Measurements from ENCODE around the gene PCBP3. TPM values are rescaled to one million over a fixed set of nuclear protein-coding genes. Genes with fewer than 3 reads are reported as not detected.

Gene PCBP3
- total and polyA plus RNA-seq, 2 of the 13 experiments (the other 11 are each of a cell fraction or from before 2014, with no cell fraction given), result not detected

DNA sequence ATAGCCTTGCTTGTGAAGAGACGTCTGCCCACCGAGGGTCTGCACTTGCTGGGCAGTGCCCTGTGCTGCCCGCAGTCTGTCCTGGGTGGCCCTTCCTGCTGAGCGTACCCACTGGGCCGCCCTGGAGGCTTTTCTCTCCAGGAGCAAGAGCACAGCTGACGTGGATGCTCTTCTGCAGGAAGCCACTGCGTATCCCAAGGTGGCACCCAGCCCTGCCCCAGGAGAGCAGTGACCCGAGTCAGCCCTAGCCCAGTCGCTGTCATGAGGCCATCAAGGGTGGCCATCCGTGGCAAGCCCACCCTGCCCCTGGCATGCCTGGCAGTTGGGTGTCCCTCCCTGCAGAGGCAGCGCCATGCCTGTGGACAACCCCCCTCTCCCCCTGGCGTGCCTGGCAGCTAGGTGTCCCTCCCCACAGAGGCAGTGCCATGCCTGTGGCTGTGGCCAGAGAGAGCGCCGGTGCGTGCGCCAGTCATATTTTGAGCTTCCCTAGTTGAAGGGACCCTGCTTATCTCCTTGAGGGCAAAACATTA, 286.8 kb downstream of the PCBP3 start:
- CTCF ChIA-PET (ENCODE audit: low intra/inter-chr PET ratio, low total read pairs), result no interaction called here
- Histone ChIP-seq H3K4me1 (ENCODE audit: insufficient read depth, low read length) (no peaks in the 10 kb centered on the region), H3K9me3 (ENCODE audit: low read length) (no peaks in the 10 kb centered on the region), H3K4me3 (replicated peaks in 1 of 3; ENCODE audit: insufficient read depth in 1 of 3, low read depth in 2 of 3, low read length in 3 of 3) (no peak overlapping the region), H3K27ac (ENCODE audit: extremely low read length, insufficient read depth, low read length) (no peak overlapping the region), H4K20me1 (ENCODE audit: insufficient read depth, low read length) (no peaks in the 10 kb centered on the region), H3K9ac (ENCODE audit: insufficient read depth, low read depth, low read length) (no peak overlapping the region), H2AFZ (ENCODE audit: low read length) (no peak overlapping the region), H3K79me2 (ENCODE audit: insufficient read depth, low read length) (no peaks in the 10 kb centered on the region), H3K4me2 (ENCODE audit: low read depth, low read length) (no peak overlapping the region), H3K36me3 (replicated peaks in 1 of 2; ENCODE audit: control insufficient read depth in 1 of 2, insufficient read depth in 2 of 2, low read length in 2 of 2) (no peaks in the 10 kb centered on the region), H3K27me3 (ENCODE audit: control insufficient read depth in 1 of 2, insufficient read depth in 2 of 2, low read length in 2 of 2) (peaks cover 6 to 48% of the 10 kb centered on the region in 2 experiments)
- BruUV-seq (replicated peaks), result no TSS peak
- ATAC-seq (no peak), DNase-seq (ENCODE audit: low spot score) (no peak), FAIRE-seq (no peak)
- in situ Hi-C loops (cut with HindIII; ENCODE audit: extremely low pct_ligation_motif_present, low pct_unique_long_range_greater_than_20kb), result no loop called here
- POLR2A ChIA-PET, result no interaction called here
- WGBS (ENCODE audit: low lambda C conversion rate), result 81% methylated on average over 5 of the region's 16 CpGs
- TF ChIP-seq, protein P1, sequence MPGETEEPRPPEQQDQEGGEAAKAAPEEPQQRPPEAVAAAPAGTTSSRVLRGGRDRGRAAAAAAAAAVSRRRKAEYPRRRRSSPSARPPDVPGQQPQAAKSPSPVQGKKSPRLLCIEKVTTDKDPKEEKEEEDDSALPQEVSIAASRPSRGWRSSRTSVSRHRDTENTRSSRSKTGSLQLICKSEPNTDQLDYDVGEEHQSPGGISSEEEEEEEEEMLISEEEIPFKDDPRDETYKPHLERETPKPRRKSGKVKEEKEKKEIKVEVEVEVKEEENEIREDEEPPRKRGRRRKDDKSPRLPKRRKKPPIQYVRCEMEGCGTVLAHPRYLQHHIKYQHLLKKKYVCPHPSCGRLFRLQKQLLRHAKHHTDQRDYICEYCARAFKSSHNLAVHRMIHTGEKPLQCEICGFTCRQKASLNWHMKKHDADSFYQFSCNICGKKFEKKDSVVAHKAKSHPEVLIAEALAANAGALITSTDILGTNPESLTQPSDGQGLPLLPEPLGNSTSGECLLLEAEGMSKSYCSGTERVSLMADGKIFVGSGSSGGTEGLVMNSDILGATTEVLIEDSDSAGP (CRISPR knock-in tag; IDR thresholded peaks at IDR 0.05; ENCODE audit: borderline replicate concordance), result no peak
- intact Hi-C loops (cut with micrococcal nuclease; ENCODE audit: unreplicated experiment), result no loop called here

DNA sequence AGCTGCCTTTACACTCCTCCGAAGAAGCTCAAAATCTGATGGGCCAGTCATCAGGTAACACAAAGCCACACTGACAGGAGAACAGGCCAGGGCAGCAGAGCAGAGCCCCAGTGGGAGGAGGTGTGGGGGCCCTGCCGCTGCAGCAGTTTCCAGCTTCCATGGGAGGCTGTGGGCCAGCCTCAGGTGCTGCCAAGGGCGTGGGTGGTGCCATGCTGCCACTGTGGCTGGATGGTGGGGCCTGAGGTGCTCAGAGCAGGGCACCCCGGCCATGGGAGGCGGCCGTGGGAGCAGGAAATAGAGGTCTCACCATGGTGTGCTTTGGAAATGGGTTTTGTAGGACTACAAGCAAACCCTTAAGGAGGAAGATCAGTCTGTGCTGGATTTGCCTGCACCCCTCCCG, 287.3 kb downstream of the PCBP3 start:
- CTCF ChIA-PET (ENCODE audit: low intra/inter-chr PET ratio, low total read pairs), result no interaction called here
- Histone ChIP-seq H3K79me2 (ENCODE audit: insufficient read depth, low read length) (no peaks in the 10 kb centered on the region), H2AFZ (ENCODE audit: low read length) (no peak overlapping the region), H3K27ac (ENCODE audit: extremely low read length, insufficient read depth, low read length) (no peak overlapping the region), H4K20me1 (ENCODE audit: insufficient read depth, low read length) (no peaks in the 10 kb centered on the region), H3K36me3 (replicated peaks in 1 of 2; ENCODE audit: control insufficient read depth in 1 of 2, insufficient read depth in 2 of 2, low read length in 2 of 2) (no peaks in the 10 kb centered on the region), H3K4me2 (ENCODE audit: low read depth, low read length) (no peak overlapping the region), H3K4me1 (ENCODE audit: insufficient read depth, low read length) (no peaks in the 10 kb centered on the region), H3K27me3 (ENCODE audit: control insufficient read depth in 1 of 2, insufficient read depth in 2 of 2, low read length in 2 of 2) (peaks cover 6 to 49% of the 10 kb centered on the region in 2 experiments), H3K9ac (ENCODE audit: insufficient read depth, low read depth, low read length) (no peak overlapping the region), H3K4me3 (replicated peaks in 1 of 3; ENCODE audit: insufficient read depth in 1 of 3, low read depth in 2 of 3, low read length in 3 of 3) (no peak overlapping the region), H3K9me3 (ENCODE audit: low read length) (no peaks in the 10 kb centered on the region)
- BruUV-seq (replicated peaks), result no TSS peak
- no peak for FAIRE-seq
- DNase-seq (ENCODE audit: low spot score), result no peak
- intact Hi-C loops (cut with micrococcal nuclease; ENCODE audit: unreplicated experiment), result no loop called here
- POLR2A ChIA-PET, result no interaction called here
- in situ Hi-C loops (cut with HindIII; ENCODE audit: extremely low pct_ligation_motif_present, low pct_unique_long_range_greater_than_20kb), result no loop called here
- WGBS (ENCODE audit: low lambda C conversion rate), result 0% methylated on average over 1 of the region's 7 CpGs
- ATAC-seq, result no peak
- TF ChIP-seq, protein P2, sequence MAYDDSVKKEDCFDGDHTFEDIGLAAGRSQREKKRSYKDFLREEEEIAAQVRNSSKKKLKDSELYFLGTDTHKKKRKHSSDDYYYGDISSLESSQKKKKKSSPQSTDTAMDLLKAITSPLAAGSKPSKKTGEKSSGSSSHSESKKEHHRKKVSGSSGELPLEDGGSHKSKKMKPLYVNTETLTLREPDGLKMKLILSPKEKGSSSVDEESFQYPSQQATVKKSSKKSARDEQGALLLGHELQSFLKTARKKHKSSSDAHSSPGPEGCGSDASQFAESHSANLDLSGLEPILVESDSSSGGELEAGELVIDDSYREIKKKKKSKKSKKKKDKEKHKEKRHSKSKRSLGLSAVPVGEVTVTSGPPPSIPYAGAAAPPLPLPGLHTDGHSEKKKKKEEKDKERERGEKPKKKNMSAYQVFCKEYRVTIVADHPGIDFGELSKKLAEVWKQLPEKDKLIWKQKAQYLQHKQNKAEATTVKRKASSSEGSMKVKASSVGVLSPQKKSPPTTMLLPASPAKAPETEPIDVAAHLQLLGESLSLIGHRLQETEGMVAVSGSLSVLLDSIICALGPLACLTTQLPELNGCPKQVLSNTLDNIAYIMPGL (CRISPR knock-in tag; IDR thresholded peaks at IDR 0.05; ENCODE audit: borderline replicate concordance in 1 of 2, low read depth in 1 of 2), result no peak
- no peak for TF ChIP-seq MTA3 (CRISPR knock-in tag; IDR thresholded peaks at IDR 0.05)
- no peak for TF ChIP-seq AGO1 (IDR thresholded peaks at IDR 0.05; ENCODE audit: low read depth, low read length, poor library complexity, severe bottlenecking)
- no peak for TF ChIP-seq RFXANK (CRISPR knock-in tag; IDR thresholded peaks at IDR 0.05)
- TF ChIP-seq, protein P3, sequence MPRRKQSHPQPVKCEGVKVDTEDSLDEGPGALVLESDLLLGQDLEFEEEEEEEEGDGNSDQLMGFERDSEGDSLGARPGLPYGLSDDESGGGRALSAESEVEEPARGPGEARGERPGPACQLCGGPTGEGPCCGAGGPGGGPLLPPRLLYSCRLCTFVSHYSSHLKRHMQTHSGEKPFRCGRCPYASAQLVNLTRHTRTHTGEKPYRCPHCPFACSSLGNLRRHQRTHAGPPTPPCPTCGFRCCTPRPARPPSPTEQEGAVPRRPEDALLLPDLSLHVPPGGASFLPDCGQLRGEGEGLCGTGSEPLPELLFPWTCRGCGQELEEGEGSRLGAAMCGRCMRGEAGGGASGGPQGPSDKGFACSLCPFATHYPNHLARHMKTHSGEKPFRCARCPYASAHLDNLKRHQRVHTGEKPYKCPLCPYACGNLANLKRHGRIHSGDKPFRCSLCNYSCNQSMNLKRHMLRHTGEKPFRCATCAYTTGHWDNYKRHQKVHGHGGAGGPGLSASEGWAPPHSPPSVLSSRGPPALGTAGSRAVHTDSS (CRISPR knock-in tag; conservative IDR thresholded peaks at IDR 0.05), result no peak
- no peak for TF ChIP-seq EHMT2 (IDR thresholded peaks at IDR 0.05; ENCODE audit: borderline replicate concordance, low read depth, low read length)
- TF ChIP-seq, protein P4, sequence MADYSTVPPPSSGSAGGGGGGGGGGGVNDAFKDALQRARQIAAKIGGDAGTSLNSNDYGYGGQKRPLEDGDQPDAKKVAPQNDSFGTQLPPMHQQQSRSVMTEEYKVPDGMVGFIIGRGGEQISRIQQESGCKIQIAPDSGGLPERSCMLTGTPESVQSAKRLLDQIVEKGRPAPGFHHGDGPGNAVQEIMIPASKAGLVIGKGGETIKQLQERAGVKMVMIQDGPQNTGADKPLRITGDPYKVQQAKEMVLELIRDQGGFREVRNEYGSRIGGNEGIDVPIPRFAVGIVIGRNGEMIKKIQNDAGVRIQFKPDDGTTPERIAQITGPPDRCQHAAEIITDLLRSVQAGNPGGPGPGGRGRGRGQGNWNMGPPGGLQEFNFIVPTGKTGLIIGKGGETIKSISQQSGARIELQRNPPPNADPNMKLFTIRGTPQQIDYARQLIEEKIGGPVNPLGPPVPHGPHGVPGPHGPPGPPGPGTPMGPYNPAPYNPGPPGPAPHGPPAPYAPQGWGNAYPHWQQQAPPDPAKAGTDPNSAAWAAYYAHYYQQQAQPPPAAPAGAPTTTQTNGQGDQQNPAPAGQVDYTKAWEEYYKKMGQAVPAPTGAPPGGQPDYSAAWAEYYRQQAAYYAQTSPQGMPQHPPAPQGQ (CRISPR knock-in tag; IDR thresholded peaks at IDR 0.05; ENCODE audit: borderline replicate concordance), result no peak
- TF ChIP-seq HMG20B (CRISPR knock-in tag; conservative IDR thresholded peaks at IDR 0.05), result no peak
- TF ChIP-seq ZNF20 (CRISPR knock-in tag; IDR thresholded peaks at IDR 0.05), result no peak

Measured in HepG2 (cell line).